ENCODE measurements around the gene ZBED4. TPM values are rescaled to one million over a fixed set of nuclear protein-coding genes. Genes with fewer than 3 reads are reported as not detected.

The ZBED4 gene
- total and polyA plus RNA-seq, 4 donors, result 2.1 to 10.3 (median 4.8) TPM

GRCh38 chr22:49858827-49859226 lies 5.2 kb downstream of the ZBED4 start (continued):
- TF ChIP-seq REST (IDR thresholded peaks at IDR 0.05) (no peak), MAX (IDR thresholded peaks at IDR 0.05) (no peak), JUND (IDR thresholded peaks at IDR 0.05) (no peak), FOXA1 (IDR thresholded peaks at IDR 0.05) (no peak), EGR1 (IDR thresholded peaks at IDR 0.05; ENCODE audit: low read depth in 2 of 2) (no peak), SP1 (IDR thresholded peaks at IDR 0.05) (no peak), YY1 (IDR thresholded peaks at IDR 0.05) (no peak)

GRCh38 chr22:49861642-49862495 lies 8.2 kb downstream of the ZBED4 start:
- WGBS, result 95% methylated on average over 29 of the region's 29 CpGs
- DNase-seq (ENCODE audit: low spot score), result no peak
- H3K9ac ChIP-seq (ENCODE audit: low read depth in 1 of 2, low read length in 2 of 2), result no peak overlapping the region
- no peak overlapping the region for H3K27ac ChIP-seq (ENCODE audit: low read depth in 1 of 2, low read length in 2 of 2)
- no peaks in the 10 kb centered on the region for H3K36me3 ChIP-seq (ENCODE audit: control insufficient read depth in 4 of 4, insufficient read depth in 3 of 4, low read depth in 1 of 4, low read length in 3 of 4)
- H3K27me3 ChIP-seq (ENCODE audit: control insufficient read depth in 4 of 4, insufficient read depth in 4 of 4, low read length in 3 of 4), result no peaks in the 10 kb centered on the region
- peaks cover 0 to 5% (median 2%) of the 10 kb centered on the region in 4 donors for H3K4me1 ChIP-seq (ENCODE audit: control insufficient read depth in 4 of 4, insufficient read depth in 4 of 4, low read length in 3 of 4)
- peaks cover 0 to 8% (median 3%) of the 10 kb centered on the region in 4 donors for H3K9me3 ChIP-seq (ENCODE audit: control insufficient read depth in 4 of 4, low read length in 3 of 4)
- TF ChIP-seq CTCF (IDR thresholded peaks at IDR 0.05; ENCODE audit: low read depth, low read length, missing input control) (no peak), NR2F2 (IDR thresholded peaks at IDR 0.05) (no peak), MAX (IDR thresholded peaks at IDR 0.05) (no peak), RAD21 (IDR thresholded peaks at IDR 0.05) (no peak), JUND (IDR thresholded peaks at IDR 0.05) (no peak), FOXA1 (IDR thresholded peaks at IDR 0.05) (no peak), TAF1 (conservative IDR thresholded peaks at IDR 0.05) (no peak), FOXA2 (IDR thresholded peaks at IDR 0.05) (no peak), REST (IDR thresholded peaks at IDR 0.05) (no peak), ATF3 (IDR thresholded peaks at IDR 0.05) (no peak), HNF4G (IDR thresholded peaks at IDR 0.05) (no peak), GABPA (IDR thresholded peaks at IDR 0.05 in 1 of 2, conservative IDR thresholded peaks at IDR 0.05 in 1 of 2) (no peak)
- no peak overlapping the region for H3K4me3 ChIP-seq (ENCODE audit: low read depth in 1 of 3, low read length in 3 of 3)
